ENCODE measurements around the gene ZNF366.

DNA sequence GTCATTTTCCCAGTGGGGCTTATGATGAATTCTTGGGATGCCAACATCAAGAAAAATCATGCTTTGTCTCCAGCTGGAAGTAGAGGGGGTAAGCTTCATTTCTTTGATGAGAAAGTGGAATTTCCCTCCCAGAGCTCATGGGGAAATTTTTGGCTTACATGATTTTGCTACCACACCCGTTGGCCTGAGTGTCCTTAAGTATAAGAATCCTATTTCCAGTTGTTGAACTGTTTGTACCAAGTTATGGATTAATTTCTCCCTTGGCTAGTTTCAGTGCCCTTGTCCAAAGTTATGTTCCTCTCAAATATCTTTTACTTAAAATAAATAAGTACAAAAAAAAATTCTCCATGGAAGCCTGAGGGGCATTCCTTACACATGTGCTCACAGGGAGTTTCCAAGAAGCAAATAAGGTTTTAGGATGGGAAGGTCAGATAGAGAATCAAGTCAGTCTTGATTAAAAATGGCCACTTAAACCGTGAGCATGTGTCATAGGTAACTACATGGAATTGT, 104.8 kb downstream of the ZNF366 start:
- no peak for TF ChIP-seq CTCF (IDR thresholded peaks at IDR 0.05)
- no peak for TF ChIP-seq POLR2A (IDR thresholded peaks at IDR 0.05)
